Measurements from ENCODE around the gene SPATS2.

DNA sequence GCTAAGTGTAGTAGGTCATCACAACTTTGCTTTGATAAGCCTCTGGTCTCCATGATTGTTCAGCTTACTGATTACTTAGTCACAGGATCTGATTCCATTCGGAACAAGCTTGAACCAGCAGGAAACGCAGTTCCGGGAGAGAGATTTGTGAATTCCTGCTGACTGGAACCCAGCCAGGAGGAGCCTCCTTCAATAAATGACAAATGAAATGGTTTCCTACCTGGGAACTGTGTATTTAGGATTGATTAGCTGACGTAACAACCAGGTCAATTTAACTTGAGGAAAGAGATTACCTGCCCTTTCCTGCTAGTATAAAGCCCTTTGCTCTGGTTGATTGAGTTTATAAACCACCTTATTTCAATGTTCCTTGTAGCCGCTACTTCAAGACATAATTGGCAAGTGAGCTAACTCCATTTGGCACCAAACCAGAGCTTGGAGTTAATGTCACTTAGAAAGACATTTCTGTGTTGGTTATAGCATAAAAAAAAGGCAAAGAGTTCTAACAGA is 136.5 kb downstream of the SPATS2 start:
- no peak for TF ChIP-seq EZH2 (IDR thresholded peaks at IDR 0.05)
- TF ChIP-seq POLR2AphosphoS5 (IDR thresholded peaks at IDR 0.05; ENCODE audit: borderline replicate concordance, low read depth, low read length) = no peak
- TF ChIP-seq FOXP2 (optimal IDR thresholded peaks at IDR 0.05; ENCODE audit: control extremely low read depth, extremely low read length, insufficient read depth) = no peak

Data from SK-N-MC (cell line).